ENCODE data around the gene PDCD6IP. TPM values are rescaled to one million over a fixed set of nuclear protein-coding genes. Genes with fewer than 3 reads are reported as not detected.

Gene PDCD6IP, protein sequence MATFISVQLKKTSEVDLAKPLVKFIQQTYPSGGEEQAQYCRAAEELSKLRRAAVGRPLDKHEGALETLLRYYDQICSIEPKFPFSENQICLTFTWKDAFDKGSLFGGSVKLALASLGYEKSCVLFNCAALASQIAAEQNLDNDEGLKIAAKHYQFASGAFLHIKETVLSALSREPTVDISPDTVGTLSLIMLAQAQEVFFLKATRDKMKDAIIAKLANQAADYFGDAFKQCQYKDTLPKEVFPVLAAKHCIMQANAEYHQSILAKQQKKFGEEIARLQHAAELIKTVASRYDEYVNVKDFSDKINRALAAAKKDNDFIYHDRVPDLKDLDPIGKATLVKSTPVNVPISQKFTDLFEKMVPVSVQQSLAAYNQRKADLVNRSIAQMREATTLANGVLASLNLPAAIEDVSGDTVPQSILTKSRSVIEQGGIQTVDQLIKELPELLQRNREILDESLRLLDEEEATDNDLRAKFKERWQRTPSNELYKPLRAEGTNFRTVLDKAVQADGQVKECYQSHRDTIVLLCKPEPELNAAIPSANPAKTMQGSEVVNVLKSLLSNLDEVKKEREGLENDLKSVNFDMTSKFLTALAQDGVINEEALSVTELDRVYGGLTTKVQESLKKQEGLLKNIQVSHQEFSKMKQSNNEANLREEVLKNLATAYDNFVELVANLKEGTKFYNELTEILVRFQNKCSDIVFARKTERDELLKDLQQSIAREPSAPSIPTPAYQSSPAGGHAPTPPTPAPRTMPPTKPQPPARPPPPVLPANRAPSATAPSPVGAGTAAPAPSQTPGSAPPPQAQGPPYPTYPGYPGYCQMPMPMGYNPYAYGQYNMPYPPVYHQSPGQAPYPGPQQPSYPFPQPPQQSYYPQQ
- 133 to 168 TPM (median 158 TPM) in 5 replicates for total RNA-seq (2022; extraction: Qiagen RNA extraction; ENCODE audit: low read depth)

DNA sequence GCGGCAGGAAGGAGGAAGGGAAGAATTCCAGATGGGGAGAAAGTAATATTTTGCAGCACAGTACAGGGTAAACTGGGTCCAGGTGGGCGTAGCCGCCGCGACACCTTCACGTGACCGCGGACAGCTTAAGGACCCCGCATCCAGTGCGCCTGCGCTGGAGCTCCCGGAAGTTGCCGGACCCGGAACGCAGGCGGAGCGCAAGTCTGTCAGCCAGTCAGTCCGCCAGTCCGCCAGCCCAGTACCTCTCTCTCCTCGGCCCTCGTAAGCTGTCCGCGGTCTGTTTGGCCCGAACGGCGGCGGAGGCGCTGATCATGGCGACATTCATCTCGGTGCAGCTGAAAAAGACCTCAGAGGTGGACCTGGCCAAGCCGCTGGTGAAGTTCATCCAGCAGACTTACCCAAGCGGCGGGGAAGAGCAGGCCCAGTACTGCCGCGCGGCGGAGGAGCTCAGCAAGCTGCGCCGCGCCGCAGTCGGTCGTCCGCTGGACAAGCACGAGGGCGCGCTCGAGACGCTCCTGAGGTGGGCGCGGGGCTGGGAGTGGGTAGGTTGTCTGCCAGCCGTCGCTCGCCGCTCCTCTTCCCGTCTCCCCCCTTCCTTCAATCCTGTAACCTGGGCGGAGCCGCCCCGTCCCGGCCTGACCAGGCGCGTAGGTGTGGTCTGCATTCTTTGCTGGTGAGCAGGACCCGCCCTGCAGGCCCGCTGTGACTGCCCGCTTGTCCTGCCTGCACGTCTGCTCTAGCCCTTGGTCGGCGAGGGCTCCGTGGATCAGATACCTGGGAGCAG lies at the start of gene PDCD6IP:
TSS of gene PDCD6IP (plus strand) at position 213 of the 784 bp plus-strand sequence. CDS start at position 312, 99 bp downstream.

Other genes starting within 250 kb of the PDCD6IP start
- gene CLASP2, start 80.4 kb upstream of the PDCD6IP start, total RNA-seq (2022; extraction: Qiagen RNA extraction; ENCODE audit: low read depth), result 17.4 to 24.3 TPM (median 19.5 TPM) in 5 replicates